Prostate gland (tissue), 2 donors: ENCODE data around the gene SF3A2. TPM values are rescaled to one million over a fixed set of nuclear protein-coding genes. Genes with fewer than 3 reads are reported as not detected.

Experiments
- DNase-seq: peaks from one replicate; pipeline ENCODE4 v3.0.0-alpha.2; 2019; ENCODE audit warnings: low spot score
- H3K27ac ChIP-seq, 2 donors: fragments of 200-600 bp; sonication (generic); 2 replicates each; pipeline ENCODE4 v1.5.1; 2017 to 2019
- H3K27me3 ChIP-seq: fragments of 200-600 bp; sonication (generic); replicated peaks from 2 replicates; pipeline ENCODE4 v1.5.1; 2019; ENCODE audit not compliant: insufficient read depth
- H3K36me3 ChIP-seq, 2 donors: fragments of 200-600 bp; sonication (generic); 1 replicate in 1 of 2; 2 replicates in 1 of 2; pipeline versions ENCODE4 v1.5.1 to v1.8.1; 2017 to 2019
- H3K4me1 ChIP-seq: fragments of 200-600 bp; sonication (generic); replicated peaks from 2 replicates; pipeline ENCODE4 v1.5.1; 2019
- H3K4me3 ChIP-seq, 2 donors: fragments of 200-600 bp; sonication (generic); 2 replicates each; pipeline ENCODE4 v1.5.1; 2017 to 2019
- H3K9me3 ChIP-seq: fragments of 200-600 bp; sonication (generic); 2 replicates; pipeline ENCODE4 v1.5.1; 2017
- CTCF ChIP-seq, 4 experiments: fragments of 200-600 bp in 2 of 4; fragments of 450-650 bp in 2 of 4; sonication (generic) in 2 of 4; IDR thresholded peaks; 1 replicate in 3 of 4; 2 replicates in 1 of 4; pipeline ENCODE4 v1.5.1; 2016 to 2019; ENCODE audit warnings: antibody characterized with exemption in 4 of 4, mild to moderate bottlenecking in 2 of 4, moderate library complexity in 2 of 4
- POLR2A ChIP-seq: fragments of 450-650 bp; IDR thresholded peaks from one replicate; pipeline ENCODE4 v1.6.1; 2016; ENCODE audit warnings: antibody characterized with exemption, mild to moderate bottlenecking
- POLR2AphosphoS5 ChIP-seq: sonication (generic); formaldehyde crosslinking; IDR thresholded peaks from one replicate; pipeline ENCODE4 v1.6.1; 2017; ENCODE audit warnings: antibody characterized with exemption
- WGBS: methylation state at CpG from one replicate; pipeline ENCODE4 v1.1.5; 2018; 5-methylcytosine and 5-hydroxymethylcytosine counted together
- intact Hi-C: fragments of 100-400 bp; cut with DNase I; formaldehyde crosslinking; loops from one replicate; pipeline ENCODE4 v1.14.2; 2022
- total RNA-seq, 2 donors: library from RNA; depleted of rRNA; stranded (reverse); fragments of >200 nt; gene quantifications; one replicate each; pipeline ENCODE4 v1.1.0, GENCODE V29; 2016

The SF3A2 gene
- total RNA-seq, 2 donors from 2014 or later: 31.9 to 113 TPM

- peak overlapping the region; percentile 100 for H3K4me3 ChIP-seq
- intact Hi-C loops: loop anchor here (5.0 kb wide), 2 partner anchors 108 to 173 kb away; partner anchors contain the start of genes DOT1L, IZUMO4 and MOB3A
- H3K27me3 ChIP-seq: no peaks in the 10 kb centered on the region
- no peaks in the 10 kb centered on the region for H3K9me3 ChIP-seq
- DNase-seq: peak; percentile 78
- H3K36me3 ChIP-seq: peaks cover 0 to 5% of the 10 kb centered on the region in 2 donors
- TF ChIP-seq POLR2A: peak; percentile 79
- peak in 1 of 4 experiments; percentile 6 for TF ChIP-seq CTCF (IDR thresholded peaks at IDR 0.05)
- peak; percentile 80 for TF ChIP-seq POLR2AphosphoS5
- H3K4me1 ChIP-seq: peaks cover 19% of the 10 kb centered on the region
- WGBS: under 1% methylated on average over 82 of the region's 88 CpGs
- peak overlapping the region; percentile 99 for H3K27ac ChIP-seq
Measured at GRCh38 chr19:2270423-2271233, 34.0 kb downstream of the SF3A2 start.

GRCh38 chr19:2271234-2272103 is 34.8 kb downstream of the SF3A2 start:
- H3K27ac ChIP-seq: peak overlapping the region; percentile 99
- TF ChIP-seq POLR2A: no peak
- H3K4me1 ChIP-seq: peaks cover 19% of the 10 kb centered on the region
- H3K4me3 ChIP-seq: peak overlapping the region; percentile 100
- intact Hi-C loops: loop anchor here (2.0 to 5.0 kb wide), 3 partner anchors 35 to 174 kb away; partner anchors contain the start of genes DOT1L, IZUMO4, MOB3A and PLEKHJ1
- no peaks in the 10 kb centered on the region for H3K27me3 ChIP-seq
- 17% methylated on average over 41 of the region's 43 CpGs for WGBS
- H3K9me3 ChIP-seq: no peaks in the 10 kb centered on the region
- DNase-seq: no peak
- peaks cover 0 to 5% of the 10 kb centered on the region in 2 donors for H3K36me3 ChIP-seq

- DNase-seq: peak; percentile 47
- Histone ChIP-seq H3K4me1 (peaks cover 19% of the 10 kb centered on the region), H3K4me3 (peak overlapping the region in 1 of 2 donors; percentile 15), H3K36me3 (peaks cover 0 to 5% of the 10 kb centered on the region in 2 donors), H3K27me3 (no peaks in the 10 kb centered on the region), H3K27ac (peak overlapping the region; percentile 50 to 60), H3K9me3 (no peaks in the 10 kb centered on the region)
- peak; percentile 95 to 99 (median 98) for TF ChIP-seq CTCF (IDR thresholded peaks at IDR 0.05)
- peak; percentile 67 for TF ChIP-seq POLR2AphosphoS5
- peak; percentile 14 for TF ChIP-seq POLR2A
- intact Hi-C loops: loop anchor here (2.0 to 5.0 kb wide), 3 partner anchors 37 to 176 kb away; partner anchors contain the start of genes DOT1L, IZUMO4, MOB3A and PLEKHJ1
- WGBS: 13% methylated on average over 44 of the region's 45 CpGs
Measured at GRCh38 chr19:2273356-2274184, 36.9 kb downstream of the SF3A2 start.

GRCh38 chr19:2274185-2274711 is 37.6 kb downstream of the SF3A2 start:
- H3K4me3 ChIP-seq: no peak overlapping the region
- WGBS: 88% methylated on average over 9 of the region's 9 CpGs
- no peaks in the 10 kb centered on the region for H3K27me3 ChIP-seq
- H3K36me3 ChIP-seq: peaks cover 0 to 5% of the 10 kb centered on the region in 2 donors
- H3K9me3 ChIP-seq: no peaks in the 10 kb centered on the region
- peaks cover 19% of the 10 kb centered on the region for H3K4me1 ChIP-seq
- peak overlapping the region; percentile 50 to 60 for H3K27ac ChIP-seq
- intact Hi-C loops: loop anchor here (5.0 kb wide), 2 partner anchors 112 to 177 kb away; partner anchors contain the start of genes DOT1L, IZUMO4 and MOB3A
- TF ChIP-seq POLR2A: no peak
- TF ChIP-seq CTCF (IDR thresholded peaks at IDR 0.05): no peak
- TF ChIP-seq POLR2AphosphoS5: no peak
- DNase-seq: no peak
